Upper lobe of left lung (tissue), 4 donors: ENCODE measurements around the gene CPEB4.

Source experiments
- POLR2A ChIP-seq, 4 donors: fragments of 450-650 bp; IDR thresholded peaks; one replicate each; pipeline ENCODE4 v1.5.1; 2016 to 2017; ENCODE audit warnings: antibody characterized with exemption in 4 of 4, mild to moderate bottlenecking in 2 of 4
- POLR2AphosphoS5 ChIP-seq, 2 donors: sonication (generic); formaldehyde crosslinking; IDR thresholded peaks; one replicate each; pipeline ENCODE4 v1.5.1; 2017; ENCODE audit warnings: antibody characterized with exemption in 2 of 2
- TF ChIP-seq, protein P1 (sequence below), 6 experiments: fragments of 450-650 bp in 4 of 6; fragments of 200-600 bp in 2 of 6; sonication (generic) in 2 of 6; IDR thresholded peaks; one replicate each; pipeline ENCODE4 v1.5.1; 2016 to 2019; ENCODE audit warnings: antibody characterized with exemption in 6 of 6

DNA sequence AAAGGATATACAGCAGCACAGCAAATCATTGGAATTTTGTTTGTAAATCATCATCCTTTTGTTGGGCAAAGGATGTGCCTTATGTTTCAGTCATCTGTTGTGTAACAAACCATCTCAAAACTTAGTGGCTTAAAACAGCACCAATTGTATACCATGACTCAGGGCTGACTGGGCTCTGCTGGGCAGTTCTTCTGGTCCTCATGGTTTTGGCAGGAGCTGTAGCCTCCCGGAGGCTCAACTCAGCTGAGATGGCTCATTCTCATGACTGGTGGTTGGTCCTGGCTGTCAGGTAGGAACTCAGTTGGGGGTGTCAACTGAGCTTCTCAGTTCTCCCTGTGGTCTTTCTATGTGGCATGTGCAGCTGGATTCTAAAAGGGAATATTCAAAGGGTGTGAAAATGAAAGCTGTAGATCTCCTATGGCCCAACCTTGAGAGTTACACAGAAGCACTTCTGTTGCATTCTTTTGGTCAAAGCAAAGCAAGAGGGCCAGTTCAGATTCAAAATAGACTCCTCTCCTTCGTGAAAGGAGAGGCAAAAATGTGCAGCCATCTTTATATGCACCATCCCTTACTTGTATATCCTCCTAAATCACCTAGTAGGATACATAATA lies 39.1 kb upstream of the CPEB4 start:
- TF ChIP-seq, protein P1, sequence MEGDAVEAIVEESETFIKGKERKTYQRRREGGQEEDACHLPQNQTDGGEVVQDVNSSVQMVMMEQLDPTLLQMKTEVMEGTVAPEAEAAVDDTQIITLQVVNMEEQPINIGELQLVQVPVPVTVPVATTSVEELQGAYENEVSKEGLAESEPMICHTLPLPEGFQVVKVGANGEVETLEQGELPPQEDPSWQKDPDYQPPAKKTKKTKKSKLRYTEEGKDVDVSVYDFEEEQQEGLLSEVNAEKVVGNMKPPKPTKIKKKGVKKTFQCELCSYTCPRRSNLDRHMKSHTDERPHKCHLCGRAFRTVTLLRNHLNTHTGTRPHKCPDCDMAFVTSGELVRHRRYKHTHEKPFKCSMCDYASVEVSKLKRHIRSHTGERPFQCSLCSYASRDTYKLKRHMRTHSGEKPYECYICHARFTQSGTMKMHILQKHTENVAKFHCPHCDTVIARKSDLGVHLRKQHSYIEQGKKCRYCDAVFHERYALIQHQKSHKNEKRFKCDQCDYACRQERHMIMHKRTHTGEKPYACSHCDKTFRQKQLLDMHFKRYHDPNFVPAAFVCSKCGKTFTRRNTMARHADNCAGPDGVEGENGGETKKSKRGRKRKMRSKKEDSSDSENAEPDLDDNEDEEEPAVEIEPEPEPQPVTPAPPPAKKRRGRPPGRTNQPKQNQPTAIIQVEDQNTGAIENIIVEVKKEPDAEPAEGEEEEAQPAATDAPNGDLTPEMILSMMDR (IDR thresholded peaks at IDR 0.05), result no peak
- TF ChIP-seq POLR2A (IDR thresholded peaks at IDR 0.05) (no peak), POLR2AphosphoS5 (IDR thresholded peaks at IDR 0.05) (no peak)
